ENCODE data around the gene KLKB1.
A peak's percentile ranks its signal among the peaks of the same experiment; 100 is the strongest.

Gene KLKB1

GRCh38 chr4:186201535-186202230 lies 25.6 kb upstream of the KLKB1 start:
- Histone ChIP-seq H3K4me1 (ENCODE audit: control insufficient read depth, insufficient read depth, low read length) (no peaks in the 10 kb centered on the region; the same call in 1 of the 2 replicates), H3K27ac (ENCODE audit: extremely low read depth, low read depth, low read length) (no peak overlapping the region), H3K4me3 (ENCODE audit: low read depth, low read length) (no peak overlapping the region), H3K9me3 (ENCODE audit: control insufficient read depth, insufficient read depth, low read depth, low read length) (no peaks in the 10 kb centered on the region), H3K36me3 (ENCODE audit: control insufficient read depth in 2 of 2, insufficient read depth in 1 of 2, low read length in 2 of 2) (peaks cover 0 to 3% of the 10 kb centered on the region in 2 experiments; a peak in 1 of 3 replicates)
- TF ChIP-seq ZSCAN18 (tag by site-specific recombination; IDR thresholded peaks at IDR 0.05): no peak
- TF ChIP-seq ZNF362 (tag by site-specific recombination; IDR thresholded peaks at IDR 0.05): no peak
- peak; percentile 63 for TF ChIP-seq CTCF (tag by site-specific recombination; IDR thresholded peaks at IDR 0.05)
- peak; percentile 37 for TF ChIP-seq ZNF654 (tag by site-specific recombination; IDR thresholded peaks at IDR 0.05; ENCODE audit: low read depth)
- 0 out of 2 replicates have a peak, but pooled peaks have one; percentile 15 for TF ChIP-seq ZBTB8A (tag by site-specific recombination; IDR thresholded peaks at IDR 0.05)
- TF ChIP-seq PRDM10 (tag by site-specific recombination; IDR thresholded peaks at IDR 0.05): peak; percentile 60
- peak; percentile 49; the same call in 1 of the 2 replicates for TF ChIP-seq ZFHX2 (tag by site-specific recombination; conservative IDR thresholded peaks at IDR 0.05)
- no peak for TF ChIP-seq SCRT2 (tag by site-specific recombination; IDR thresholded peaks at IDR 0.05)
- peak; percentile 51 for TF ChIP-seq ZNF600 (tag by site-specific recombination; IDR thresholded peaks at IDR 0.05)
- TF ChIP-seq EGR2 (tag by site-specific recombination; IDR thresholded peaks at IDR 0.05; ENCODE audit: low read depth): peak; percentile 31; the same call in 1 of the 2 replicates
- peak; percentile 71 for TF ChIP-seq ZNF335 (tag by site-specific recombination; conservative IDR thresholded peaks at IDR 0.05)
- no peak for TF ChIP-seq ZNF561 (tag by site-specific recombination; IDR thresholded peaks at IDR 0.05; ENCODE audit: borderline replicate concordance)
- 0 out of 2 replicates have a peak, but pooled peaks have one; percentile 33 for TF ChIP-seq ZBTB17 (tag by site-specific recombination; IDR thresholded peaks at IDR 0.05)
- TF ChIP-seq GLIS1 (tag by site-specific recombination; IDR thresholded peaks at IDR 0.05): peak; percentile 22; the same call in 1 of the 2 replicates
- TF ChIP-seq HIC1 (tag by site-specific recombination; IDR thresholded peaks at IDR 0.05): 0 out of 2 replicates have a peak, but pooled peaks have one; percentile 18
- no peak for TF ChIP-seq PRDM2 (tag by site-specific recombination; IDR thresholded peaks at IDR 0.05; ENCODE audit: borderline replicate concordance)
- POLR2A ChIA-PET: interaction anchor here (1.2 kb wide), 1 partner anchor 10 kb away, joined by 3 read pairs; the partner anchor contains the start of gene CYP4V2
- CTCF ChIA-PET: interaction anchor here (0.6 to 1.5 kb wide), 6 partner anchors 9 to 385 kb away, joined by 3 to 6 read pairs (median 4); partner anchors contain the start of gene KLKB1

All from HEK293 (cell line).